HepG2 (cell line): ENCODE data around the gene MED12L. TPM values are rescaled to one million over a fixed set of nuclear protein-coding genes. Genes with fewer than 3 reads are reported as not detected.

ENCODE experiments used
- ARNTL ChIP-seq: sonication (generic); formaldehyde crosslinking; IDR thresholded peaks from 2 replicates; pipeline ENCODE4 v1.4.0; 2020; ENCODE audit warnings: mild to moderate bottlenecking, missing genetic modification reagents
- ATF2 ChIP-seq: sonication (generic); formaldehyde crosslinking; IDR thresholded peaks from 2 replicates; pipeline ENCODE4 v1.4.0; 2020; ENCODE audit warnings: missing genetic modification reagents
- CBX5 ChIP-seq: sonication (generic); formaldehyde crosslinking; IDR thresholded peaks from 2 replicates; pipeline ENCODE4 v1.4.0; 2020; ENCODE audit warnings: missing genetic modification reagents, borderline replicate concordance
- FLYWCH1 ChIP-seq: sonication (generic); formaldehyde crosslinking; IDR thresholded peaks from 2 replicates; pipeline ENCODE4 v1.8.1; 2023; ENCODE audit warnings: mild to moderate bottlenecking, missing genetic modification reagents
- HMGA1 ChIP-seq: sonication (generic); formaldehyde crosslinking; conservative IDR thresholded peaks from 2 replicates; pipeline ENCODE4 v1.4.0; 2020; ENCODE audit warnings: missing genetic modification reagents
- MAZ ChIP-seq, 2 experiments: sonication (generic) in 1 of 2; formaldehyde crosslinking in 1 of 2; IDR thresholded peaks; 2 replicates each; pipeline versions ENCODE4 v1.5.0 to v1.6.1; 2012 to 2020; ENCODE audit warnings: low read depth in 2 of 2, mild to moderate bottlenecking in 2 of 2, borderline replicate concordance in 1 of 2, improper control_type of control experiment in 1 of 2, low read length in 1 of 2, missing genetic modification reagents in 1 of 2, moderate library complexity in 1 of 2
- PBX2 ChIP-seq: IDR thresholded peaks from 2 replicates; pipeline ENCODE4 v1.6.1; 2016; ENCODE audit warnings: control low read depth
- PHF5A ChIP-seq: IDR thresholded peaks from one replicate; pipeline ENCODE4 v1.6.1; 2018; ENCODE audit warnings: low read depth, missing genetic modification reagents; ENCODE audit not compliant: unreplicated experiment
- POGK ChIP-seq: sonication (generic); formaldehyde crosslinking; conservative IDR thresholded peaks from 2 replicates; pipeline ENCODE4 v1.8.0; 2022; ENCODE audit warnings: mild to moderate bottlenecking, moderate library complexity, missing genetic modification reagents
- REXO4 ChIP-seq: sonication (generic); formaldehyde crosslinking; IDR thresholded peaks from 2 replicates; pipeline ENCODE4 v1.8.0; 2022; ENCODE audit warnings: missing genetic modification reagents, mild to moderate bottlenecking, borderline replicate concordance
- RORA ChIP-seq: sonication (generic); formaldehyde crosslinking; IDR thresholded peaks from 2 replicates; pipeline ENCODE4 v1.5.0; 2020; ENCODE audit warnings: mild to moderate bottlenecking, missing genetic modification reagents, moderate library complexity
- SKI ChIP-seq: fragments of 450-650 bp; IDR thresholded peaks from one replicate; pipeline ENCODE4 v1.6.1; 2018; ENCODE audit warnings: mild to moderate bottlenecking; ENCODE audit not compliant: partially characterized antibody
- SMAD1 ChIP-seq: sonication (generic); formaldehyde crosslinking; IDR thresholded peaks from 2 replicates; pipeline ENCODE4 v1.4.0; 2020; ENCODE audit warnings: missing genetic modification reagents, low read depth, mild to moderate bottlenecking, borderline replicate concordance
- TFAP4 ChIP-seq: sonication (generic); IDR thresholded peaks from 2 replicates; pipeline ENCODE4 v1.6.1; 2016; ENCODE audit warnings: low read depth, borderline replicate concordance
- ZBTB14 ChIP-seq: sonication (generic); formaldehyde crosslinking; IDR thresholded peaks from 2 replicates; pipeline ENCODE4 v1.4.0; 2020; ENCODE audit warnings: missing genetic modification reagents
- ZBTB8A ChIP-seq: sonication (generic); formaldehyde crosslinking; IDR thresholded peaks from 2 replicates; pipeline ENCODE4 v1.4.0; 2020; ENCODE audit warnings: mild to moderate bottlenecking, low read depth, missing genetic modification reagents, borderline replicate concordance
- ZNF205 ChIP-seq: IDR thresholded peaks from 2 replicates; pipeline ENCODE4 v1.6.1; 2018; ENCODE audit warnings: missing biosample characterization, missing genetic modification reagents
- ZNF235 ChIP-seq: sonication (generic); formaldehyde crosslinking; IDR thresholded peaks from 2 replicates; pipeline ENCODE4 v1.8.1; 2023; ENCODE audit warnings: mild to moderate bottlenecking, missing genetic modification reagents, borderline replicate concordance
- ZNF326 ChIP-seq: sonication (generic); formaldehyde crosslinking; IDR thresholded peaks from 2 replicates; pipeline ENCODE4 v1.4.0; 2020; ENCODE audit warnings: missing genetic modification reagents, borderline replicate concordance
- ZNF564 ChIP-seq: sonication (generic); formaldehyde crosslinking; IDR thresholded peaks from 2 replicates; pipeline ENCODE4 v1.8.1; 2023; ENCODE audit warnings: mild to moderate bottlenecking, missing genetic modification reagents
- ZNF746 ChIP-seq: sonication (generic); formaldehyde crosslinking; IDR thresholded peaks from 2 replicates; pipeline ENCODE4 v1.8.0; 2022; ENCODE audit warnings: mild to moderate bottlenecking, missing genetic modification reagents
- ZNF777 ChIP-seq: sonication (generic); formaldehyde crosslinking; IDR thresholded peaks from 2 replicates; pipeline ENCODE4 v1.4.0; 2020; ENCODE audit warnings: missing genetic modification reagents
- ZNF878 ChIP-seq: sonication (generic); formaldehyde crosslinking; IDR thresholded peaks from 2 replicates; pipeline ENCODE4 v1.8.1; 2023; ENCODE audit warnings: mild to moderate bottlenecking, missing genetic modification reagents, moderate library complexity
- polyA plus RNA-seq, 8 experiments: library from polyadenylated mRNA; depleted of rRNA in 3 of 8; stranded (reverse) in 7 of 8; unstranded in 1 of 8; fragments of >200 nt; fragmentation: Illumina TruSeq in 4 of 8; extraction: Trizol in 4 of 8; gene quantifications; 2 replicates each; pipeline versions ENCODE4 v1.2.1 to v1.2.3, GENCODE V29; 2011 to 2016; ENCODE audit warnings: low read depth in 4 of 8, missing spikeins in 1 of 8, mixed read lengths in 1 of 8; ENCODE audit not compliant: insufficient read depth in 1 of 8
- total RNA-seq, 5 experiments: library from RNA; depleted of rRNA; stranded (reverse); fragments of >200 nt; fragmentation: Illumina TruSeq; extraction: Trizol; gene quantifications; 2 replicates each; pipeline ENCODE4 v1.2.3, GENCODE V29; 2016; ENCODE audit warnings: low read depth in 1 of 5

Gene MED12L
- total and polyA plus RNA-seq, 2 of the 13 experiments (the other 11 are each of a cell fraction or from before 2014, with no cell fraction given) = 0.07 to 0.64 TPM

GRCh38 chr3:151085227-151085888 lies at the start of gene MED12L (continued):
- TF ChIP-seq TFAP4 (0 out of 2 replicates have a peak, but pooled peaks have one; percentile 5), ZBTB14 (CRISPR knock-in tag) (peak; percentile 58; the same call in 1 of the 2 replicates), ZNF235 (CRISPR knock-in tag) (no peak; the same call in 1 of the 2 replicates), SMAD1 (CRISPR knock-in tag) (no peak; the same call in 1 of the 2 replicates), ZBTB8A (no peak), CBX5 (CRISPR knock-in tag) (peak; percentile 26; the same call in 1 of the 2 replicates), ATF2 (CRISPR knock-in tag) (peak; percentile 29; the same call in 1 of the 2 replicates), ZNF777 (CRISPR knock-in tag) (peak; percentile 63; the same call in 1 of the 2 replicates), PBX2 (CRISPR knock-in tag) (no peak), FLYWCH1 (no peak), HMGA1 (CRISPR knock-in tag) (no peak), ZNF326 (no peak), ZNF564 (CRISPR knock-in tag) (no peak; the same call in 1 of the 2 replicates), PHF5A (no peak), SKI (peak; percentile 39), MAZ (IDR thresholded peaks at IDR 0.05; ENCODE audit: borderline replicate concordance, low read depth, low read length) (0 out of 2 replicates have a peak, but pooled peaks have one; percentile 26), MAZ (CRISPR knock-in tag; IDR thresholded peaks at IDR 0.05; ENCODE audit: low read depth) (peak; percentile 83), POGK (CRISPR knock-in tag) (peak; percentile 87), ARNTL (no peak), REXO4 (CRISPR knock-in tag) (no peak), RORA (CRISPR knock-in tag) (no peak), ZNF878 (no peak), ZNF205 (CRISPR knock-in tag) (peak; percentile 58; the same call in 1 of the 2 replicates), ZNF746 (CRISPR knock-in tag) (no peak)
